Sigmoid colon (tissue), 4 donors: Measurements from ENCODE around the gene BCL2L13.

ENCODE experiments used
- CTCF ChIP-seq, 4 experiments: fragments of 450-650 bp in 3 of 4; fragments of 200-600 bp in 1 of 4; IDR thresholded peaks; one replicate each; pipeline ENCODE4 v1.5.1; 2016 to 2019; ENCODE audit warnings: antibody characterized with exemption in 4 of 4, mild to moderate bottlenecking in 3 of 4, moderate library complexity in 2 of 4
- POLR2A ChIP-seq, 2 donors: fragments of 450-650 bp; IDR thresholded peaks; one replicate each; pipeline ENCODE4 v1.6.1; 2016; ENCODE audit warnings: antibody characterized with exemption in 2 of 2, mild to moderate bottlenecking in 2 of 2, moderate library complexity in 2 of 2
- POLR2AphosphoS5 ChIP-seq, 4 donors: sonication (generic); formaldehyde crosslinking; IDR thresholded peaks; one replicate each; pipeline ENCODE4 v1.6.1; 2017; ENCODE audit warnings: antibody characterized with exemption in 4 of 4

GRCh38 chr22:17728786-17729185, 90.2 kb downstream of the BCL2L13 start:
- TF ChIP-seq CTCF (IDR thresholded peaks at IDR 0.05) (no peak), POLR2A (IDR thresholded peaks at IDR 0.05) (no peak), POLR2AphosphoS5 (IDR thresholded peaks at IDR 0.05) (no peak)
